OCI-LY1 (cell line): Measurements from ENCODE around the gene AFM.

Experiments
- EZH2 ChIP-seq: fragments of 200-600 bp; sonication (generic), shearing (Covaris generic); IDR thresholded peaks from 2 replicates; pipeline ENCODE4 v1.8.0; 2017; ENCODE audit warnings: borderline replicate concordance, mixed run types, mild to moderate bottlenecking, antibody characterized with exemption, low read length, moderate library complexity, mixed read lengths
- TF ChIP-seq, protein P1 (sequence below): fragments of 200-600 bp; sonication (generic), shearing (Covaris generic); IDR thresholded peaks from 2 replicates; pipeline ENCODE4 v1.5.1; 2017; ENCODE audit warnings: mild to moderate bottlenecking, antibody characterized with exemption, low read length, moderate library complexity, mixed read lengths

DNA sequence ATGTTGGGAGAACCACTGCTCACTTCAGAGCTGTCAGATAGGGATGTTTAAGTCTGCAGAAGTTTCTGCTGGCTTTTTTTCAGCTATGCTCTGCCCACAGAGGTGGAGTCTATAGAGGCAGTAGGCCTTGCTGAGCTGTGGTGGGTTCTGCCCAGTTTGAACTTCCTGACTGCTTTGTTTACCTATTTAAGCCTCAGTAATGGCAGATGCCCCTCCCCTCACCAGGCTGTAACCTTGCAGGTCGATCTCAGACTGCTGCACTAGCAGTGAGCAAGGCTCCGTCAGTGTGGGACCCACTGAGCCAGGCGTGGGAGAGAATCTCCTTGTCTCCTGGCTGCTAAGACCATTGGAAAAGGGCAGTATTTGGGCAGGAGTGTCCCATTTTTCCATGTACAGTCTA, 36.8 kb downstream of the AFM start:
- TF ChIP-seq EZH2, result no peak
- TF ChIP-seq, protein P1, sequence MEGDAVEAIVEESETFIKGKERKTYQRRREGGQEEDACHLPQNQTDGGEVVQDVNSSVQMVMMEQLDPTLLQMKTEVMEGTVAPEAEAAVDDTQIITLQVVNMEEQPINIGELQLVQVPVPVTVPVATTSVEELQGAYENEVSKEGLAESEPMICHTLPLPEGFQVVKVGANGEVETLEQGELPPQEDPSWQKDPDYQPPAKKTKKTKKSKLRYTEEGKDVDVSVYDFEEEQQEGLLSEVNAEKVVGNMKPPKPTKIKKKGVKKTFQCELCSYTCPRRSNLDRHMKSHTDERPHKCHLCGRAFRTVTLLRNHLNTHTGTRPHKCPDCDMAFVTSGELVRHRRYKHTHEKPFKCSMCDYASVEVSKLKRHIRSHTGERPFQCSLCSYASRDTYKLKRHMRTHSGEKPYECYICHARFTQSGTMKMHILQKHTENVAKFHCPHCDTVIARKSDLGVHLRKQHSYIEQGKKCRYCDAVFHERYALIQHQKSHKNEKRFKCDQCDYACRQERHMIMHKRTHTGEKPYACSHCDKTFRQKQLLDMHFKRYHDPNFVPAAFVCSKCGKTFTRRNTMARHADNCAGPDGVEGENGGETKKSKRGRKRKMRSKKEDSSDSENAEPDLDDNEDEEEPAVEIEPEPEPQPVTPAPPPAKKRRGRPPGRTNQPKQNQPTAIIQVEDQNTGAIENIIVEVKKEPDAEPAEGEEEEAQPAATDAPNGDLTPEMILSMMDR, result no peak
